Sigmoid colon (tissue), 4 donors: Measurements from ENCODE around the gene PACRG.

Experiments
- CTCF ChIP-seq, 4 experiments: fragments of 450-650 bp in 3 of 4; fragments of 200-600 bp in 1 of 4; IDR thresholded peaks; one replicate each; pipeline ENCODE4 v1.5.1; 2016 to 2019; ENCODE audit warnings: antibody characterized with exemption in 4 of 4, mild to moderate bottlenecking in 3 of 4, moderate library complexity in 2 of 4
- POLR2A ChIP-seq, 2 donors: fragments of 450-650 bp; IDR thresholded peaks; one replicate each; pipeline ENCODE4 v1.6.1; 2016; ENCODE audit warnings: antibody characterized with exemption in 2 of 2, mild to moderate bottlenecking in 2 of 2, moderate library complexity in 2 of 2
- POLR2AphosphoS5 ChIP-seq, 4 donors: sonication (generic); formaldehyde crosslinking; IDR thresholded peaks; one replicate each; pipeline ENCODE4 v1.6.1; 2017; ENCODE audit warnings: antibody characterized with exemption in 4 of 4

GRCh38 chr6:163302747-163303146 is 575.0 kb downstream of the PACRG start:
- TF ChIP-seq POLR2A (IDR thresholded peaks at IDR 0.05), result no peak
- TF ChIP-seq POLR2AphosphoS5 (IDR thresholded peaks at IDR 0.05), result no peak
- no peak for TF ChIP-seq CTCF (IDR thresholded peaks at IDR 0.05)
